ELR (cell line): ENCODE measurements around the gene RUFY4.
A peak's percentile ranks its signal among the peaks of the same experiment; 100 is the strongest.

Experiments
- DNase-seq: peaks from one replicate; pipeline ENCODE4 v3.0.0-alpha.2; 2015; ENCODE audit warnings: low read depth

The RUFY4 gene, protein sequence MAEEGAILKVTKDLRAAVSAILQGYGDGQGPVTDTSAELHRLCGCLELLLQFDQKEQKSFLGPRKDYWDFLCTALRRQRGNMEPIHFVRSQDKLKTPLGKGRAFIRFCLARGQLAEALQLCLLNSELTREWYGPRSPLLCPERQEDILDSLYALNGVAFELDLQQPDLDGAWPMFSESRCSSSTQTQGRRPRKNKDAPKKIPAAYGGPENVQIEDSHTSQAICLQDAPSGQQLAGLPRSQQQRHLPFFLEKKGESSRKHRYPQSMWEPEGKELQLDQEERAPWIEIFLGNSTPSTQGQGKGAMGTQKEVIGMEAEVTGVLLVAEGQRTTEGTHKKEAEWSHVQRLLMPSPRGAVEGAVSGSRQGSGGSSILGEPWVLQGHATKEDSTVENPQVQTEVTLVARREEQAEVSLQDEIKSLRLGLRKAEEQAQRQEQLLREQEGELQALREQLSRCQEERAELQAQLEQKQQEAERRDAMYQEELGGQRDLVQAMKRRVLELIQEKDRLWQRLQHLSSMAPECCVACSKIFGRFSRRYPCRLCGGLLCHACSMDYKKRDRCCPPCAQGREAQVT

DNA sequence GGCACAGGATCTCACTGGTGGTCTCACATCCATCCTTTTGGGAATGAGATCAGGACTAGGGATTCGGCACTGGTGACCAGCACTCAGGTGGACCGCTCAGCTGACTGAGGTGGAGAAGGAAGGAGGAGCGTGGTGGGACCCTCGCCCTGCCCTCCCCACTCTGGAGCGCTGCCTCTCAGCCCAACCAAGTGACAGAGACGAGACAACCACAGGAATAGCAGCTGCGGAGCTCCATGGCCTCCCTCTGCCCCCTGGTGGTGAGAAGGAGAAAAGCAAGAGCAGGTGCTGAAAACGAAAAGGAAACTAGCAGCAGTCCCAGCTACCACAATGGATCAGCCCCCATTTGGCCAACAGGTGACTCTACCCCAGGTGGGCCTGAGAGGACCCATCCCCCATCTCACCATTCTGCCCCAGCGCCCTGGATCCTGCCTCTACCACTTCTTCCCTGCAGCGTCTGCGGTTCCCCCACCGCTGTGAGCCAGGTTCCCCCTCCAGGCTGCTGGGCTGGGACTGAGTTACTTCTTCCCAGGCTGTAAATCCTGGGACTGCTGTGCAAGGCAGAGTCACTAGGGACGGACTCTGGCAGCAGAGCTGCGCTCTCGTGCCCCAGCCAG is at the start of gene RUFY4:
Gene RUFY4, plus strand, starts transcription at position 533 of the 614 bp plus-strand sequence. CDS start 1,353 bp downstream, outside the sequence.
- peak; percentile 75 for DNase-seq

DNA sequence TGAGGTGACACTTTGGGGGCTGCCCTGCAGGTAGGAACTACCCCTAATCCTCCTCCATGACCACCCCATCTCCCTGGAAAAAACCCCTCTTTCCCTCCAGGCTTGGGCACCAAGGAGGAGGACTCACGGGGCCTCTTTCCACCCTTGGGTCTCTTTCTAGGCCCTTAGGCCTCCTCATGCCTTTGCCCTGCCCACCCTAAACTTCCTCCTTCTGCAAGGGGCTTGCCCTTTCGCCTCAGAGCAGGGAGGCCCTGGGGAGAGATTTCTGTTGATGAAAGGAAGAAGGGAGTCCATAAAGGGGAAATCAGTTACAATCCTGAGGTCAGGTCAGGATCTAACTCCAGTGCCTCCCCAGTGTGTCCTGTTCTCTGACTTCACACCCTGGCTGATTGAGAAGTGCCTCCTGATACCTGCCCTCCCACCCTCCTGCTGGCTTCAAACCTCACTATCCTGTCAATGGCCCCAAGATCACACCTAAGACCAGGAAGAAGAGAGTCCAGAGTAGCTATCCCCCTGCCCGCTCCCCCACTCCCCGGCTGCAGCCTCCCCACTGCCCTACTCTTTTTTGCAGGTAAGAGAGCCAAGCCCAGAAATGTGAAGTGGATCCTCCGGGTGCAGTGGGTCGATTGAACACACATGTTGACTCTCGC is 49.5 kb upstream of the RUFY4 start:
- DNase-seq, result no peak

DNA sequence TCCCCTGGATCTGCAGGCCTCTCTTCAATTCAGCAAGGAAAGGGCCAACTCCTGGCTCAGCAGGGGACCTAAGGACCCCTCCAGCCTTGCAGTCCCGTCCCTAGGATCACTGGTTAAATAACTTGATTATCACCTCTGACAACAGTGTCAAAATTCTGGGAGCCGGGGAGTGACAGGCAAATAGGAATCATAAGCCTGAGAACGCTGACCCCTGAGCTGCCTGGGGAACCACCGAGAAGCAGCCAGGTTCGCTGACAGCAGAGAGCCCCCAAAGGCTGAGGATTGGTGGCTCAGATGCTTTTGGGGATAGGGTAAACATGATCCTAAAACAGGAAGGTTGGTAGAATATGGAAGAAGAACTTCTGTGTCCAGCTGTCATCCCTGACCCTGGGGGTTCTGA is 48.8 kb upstream of the RUFY4 start:
- DNase-seq, result no peak

DNA sequence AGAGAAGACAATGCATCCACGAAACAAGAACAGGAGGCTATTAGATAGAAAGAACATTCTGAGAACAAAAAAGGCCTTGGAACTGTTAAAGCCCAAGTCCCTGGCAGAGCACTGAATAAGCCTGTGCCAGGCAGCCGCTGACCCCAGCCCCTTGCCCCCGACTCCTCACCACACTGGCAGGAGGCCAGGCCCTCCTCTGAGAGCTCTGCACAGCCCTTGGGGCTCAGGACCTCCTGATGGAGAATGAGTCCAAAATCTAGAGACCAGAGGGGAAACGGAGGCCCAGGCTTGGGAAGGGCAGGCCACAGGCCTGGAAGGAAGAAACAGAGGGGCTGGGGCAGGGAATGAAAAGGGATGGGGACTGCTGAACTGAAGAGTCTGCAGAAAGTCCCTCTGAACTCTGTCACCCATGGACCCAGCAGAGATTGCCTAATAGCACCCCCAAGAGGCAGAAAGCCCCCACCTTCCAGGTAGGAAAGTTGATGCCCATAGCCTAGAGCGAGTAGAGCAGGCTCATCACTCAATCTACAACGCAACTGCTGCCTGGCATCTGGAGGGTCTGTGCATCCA is 48.0 kb upstream of the RUFY4 start:
- no peak for DNase-seq

DNA sequence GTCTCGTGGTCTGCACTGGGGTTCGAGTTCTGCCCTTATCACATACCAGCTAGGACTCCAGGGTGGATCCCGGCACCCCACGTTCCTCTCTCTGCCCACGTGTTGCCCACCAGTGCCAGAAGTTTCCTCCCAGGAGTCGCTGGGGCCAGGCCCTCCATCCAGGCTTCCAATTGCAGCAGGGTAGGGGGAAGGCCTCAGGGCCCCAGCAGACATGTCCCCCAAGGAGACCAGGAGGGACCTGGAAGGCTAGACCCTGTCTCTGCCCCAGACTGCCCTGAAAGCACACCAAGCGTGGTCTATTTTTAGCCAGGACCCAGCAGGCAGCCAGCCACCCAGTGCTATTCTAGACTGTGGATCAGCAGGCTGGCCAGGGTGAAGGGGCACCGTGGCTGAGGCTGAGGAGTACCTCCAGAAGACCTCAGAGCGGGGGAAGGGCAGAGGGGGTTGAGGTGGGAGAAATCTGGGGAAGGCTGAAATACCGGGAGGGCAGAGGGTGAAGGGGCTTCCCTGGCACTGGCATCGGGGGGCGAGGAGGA is 47.4 kb upstream of the RUFY4 start:
- no peak for DNase-seq

DNA sequence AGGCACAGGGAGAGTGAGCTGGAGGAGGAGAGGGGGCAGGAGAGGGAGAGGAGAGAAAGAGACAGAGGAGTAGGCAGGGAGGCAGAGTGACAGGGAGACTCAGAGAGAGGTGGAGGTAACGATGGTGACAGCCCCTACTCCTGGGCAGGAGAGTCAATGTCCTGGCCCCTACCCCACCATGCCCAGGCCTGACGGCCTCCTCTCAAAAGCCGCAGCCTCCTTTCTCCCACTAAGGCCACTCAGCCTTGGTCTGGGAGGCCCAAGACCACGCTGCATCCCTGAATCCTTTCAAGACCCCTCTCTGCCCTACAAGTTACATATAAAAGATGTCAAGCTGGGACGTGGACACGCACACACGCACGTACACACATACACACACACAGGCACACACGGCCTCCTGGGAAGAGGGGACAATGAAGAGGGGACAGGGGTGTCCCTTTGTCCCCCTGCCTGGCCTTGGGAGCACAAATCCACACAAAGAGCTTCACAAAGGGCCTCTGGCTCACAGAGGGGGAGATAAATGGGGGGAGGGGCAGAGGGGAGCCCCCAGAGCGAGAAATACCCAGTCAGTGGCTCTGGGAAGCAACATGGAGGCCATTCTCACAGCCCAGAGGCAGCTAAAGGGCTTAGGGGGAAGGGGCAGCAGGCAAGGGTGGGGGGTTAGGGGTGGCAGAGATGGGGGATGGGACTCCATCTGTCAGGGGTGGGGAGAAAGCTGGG is 46.8 kb upstream of the RUFY4 start:
- DNase-seq, result no peak

DNA sequence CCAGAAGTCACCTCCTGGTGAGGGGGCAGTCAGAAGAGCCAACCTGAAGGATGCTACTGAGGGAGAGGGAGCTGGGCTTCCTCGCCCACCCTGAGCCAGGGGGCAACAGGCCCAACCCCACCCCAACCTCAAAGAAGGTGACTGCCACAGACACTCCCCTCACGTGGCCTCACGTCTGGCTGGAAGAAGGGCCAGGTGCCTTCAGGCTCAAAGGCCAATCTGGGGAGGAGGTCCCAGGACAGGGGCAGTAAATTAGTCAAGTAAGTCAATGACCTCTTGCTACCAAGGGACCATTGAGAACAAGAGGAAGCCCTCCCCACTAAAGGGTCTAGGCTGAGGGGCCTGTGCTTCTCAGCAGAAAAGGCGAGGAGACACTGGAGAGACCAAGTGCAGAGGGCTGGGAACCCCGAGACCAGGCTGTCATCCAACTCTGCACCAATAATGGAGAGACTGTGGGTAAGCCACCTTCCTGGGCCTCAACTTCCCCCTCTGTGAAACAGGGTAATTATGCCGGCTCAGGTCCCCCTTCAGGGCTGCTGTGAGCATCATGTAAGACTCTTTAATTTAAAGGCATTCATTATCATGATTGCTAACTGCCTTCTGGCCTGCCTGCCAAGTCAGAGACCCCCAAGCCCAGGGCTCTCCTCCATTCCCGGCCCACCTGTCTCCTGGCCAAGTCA is 46.1 kb upstream of the RUFY4 start:
- no peak for DNase-seq

DNA sequence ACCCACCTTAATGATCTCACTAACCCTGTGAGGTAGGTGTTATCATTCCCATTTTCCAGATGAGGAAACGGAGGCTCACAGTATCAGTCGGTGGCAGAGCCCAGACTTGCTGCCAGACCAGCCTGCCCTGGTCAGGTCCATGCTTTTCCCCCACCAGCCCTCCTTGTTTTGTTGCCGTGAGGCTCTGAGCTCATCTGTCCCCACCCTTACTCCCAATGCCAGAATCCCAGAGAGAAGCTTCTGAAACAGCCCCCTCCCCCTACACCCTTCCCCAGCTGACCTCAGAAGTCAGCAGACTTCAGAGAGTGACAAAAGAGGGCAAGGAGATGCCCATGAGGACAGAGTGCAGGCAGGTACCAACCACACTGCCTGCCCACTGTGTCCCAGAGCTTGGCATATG is 45.4 kb upstream of the RUFY4 start:
- DNase-seq, result no peak

DNA sequence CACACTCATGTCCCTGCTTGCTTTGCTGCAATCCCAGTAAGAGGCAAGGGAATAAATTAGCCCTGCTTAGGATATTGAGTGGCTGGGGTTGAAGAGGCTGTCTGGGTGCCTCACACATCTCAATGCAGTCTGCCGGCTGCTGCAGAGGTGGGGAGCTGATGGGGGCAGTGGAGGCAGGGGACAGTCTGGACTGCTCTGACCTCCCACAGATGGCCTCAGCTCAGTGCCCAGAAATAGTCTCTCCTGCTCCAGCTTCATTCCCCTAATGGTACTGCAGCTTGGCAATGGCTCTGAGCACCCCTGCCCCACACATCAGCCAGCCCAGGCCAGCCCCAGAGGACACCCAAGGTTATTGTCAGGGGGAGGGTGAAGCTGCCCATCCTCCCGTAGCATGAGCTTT is 44.7 kb upstream of the RUFY4 start:
- DNase-seq, result no peak

DNA sequence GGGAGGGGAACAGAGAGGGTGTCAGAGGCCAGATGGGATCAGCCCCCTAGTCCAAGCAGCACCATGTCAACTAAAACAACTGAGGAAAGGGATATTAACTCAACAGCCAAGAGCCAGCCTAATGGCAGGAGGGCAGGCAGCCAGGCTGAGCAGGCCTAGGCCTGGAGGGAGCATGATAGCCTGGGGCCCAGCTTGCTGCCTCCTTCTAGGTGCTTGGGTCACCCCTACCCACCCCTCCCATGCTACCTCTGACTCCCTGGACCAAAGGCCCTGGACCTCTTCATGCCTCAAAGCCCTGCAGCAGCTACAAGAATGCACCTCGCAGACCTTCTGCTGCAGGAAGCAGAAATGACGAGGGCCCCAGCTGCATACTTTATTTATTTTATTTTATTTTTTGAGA is 44.2 kb upstream of the RUFY4 start:
- DNase-seq, result no peak

DNA sequence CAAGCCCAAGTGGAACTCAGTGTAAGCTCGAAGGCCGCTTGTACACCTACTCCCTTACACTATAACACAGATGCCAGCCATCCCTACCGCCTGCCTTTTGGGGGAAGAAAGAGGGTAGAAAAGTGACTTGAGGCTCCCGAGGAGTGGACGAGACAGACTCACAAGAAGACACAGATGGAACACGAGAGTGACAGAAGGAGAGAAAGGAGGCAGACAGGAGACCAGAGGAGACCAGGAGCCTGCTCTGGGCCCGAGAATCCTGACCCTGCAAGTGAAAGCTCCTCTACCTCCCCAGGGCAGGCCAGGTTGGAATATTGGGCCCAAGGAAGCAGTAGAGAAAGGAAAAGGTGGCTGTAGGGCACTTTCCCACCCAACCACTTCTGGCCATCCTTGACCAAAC is 42.8 kb upstream of the RUFY4 start:
- DNase-seq, result no peak

DNA sequence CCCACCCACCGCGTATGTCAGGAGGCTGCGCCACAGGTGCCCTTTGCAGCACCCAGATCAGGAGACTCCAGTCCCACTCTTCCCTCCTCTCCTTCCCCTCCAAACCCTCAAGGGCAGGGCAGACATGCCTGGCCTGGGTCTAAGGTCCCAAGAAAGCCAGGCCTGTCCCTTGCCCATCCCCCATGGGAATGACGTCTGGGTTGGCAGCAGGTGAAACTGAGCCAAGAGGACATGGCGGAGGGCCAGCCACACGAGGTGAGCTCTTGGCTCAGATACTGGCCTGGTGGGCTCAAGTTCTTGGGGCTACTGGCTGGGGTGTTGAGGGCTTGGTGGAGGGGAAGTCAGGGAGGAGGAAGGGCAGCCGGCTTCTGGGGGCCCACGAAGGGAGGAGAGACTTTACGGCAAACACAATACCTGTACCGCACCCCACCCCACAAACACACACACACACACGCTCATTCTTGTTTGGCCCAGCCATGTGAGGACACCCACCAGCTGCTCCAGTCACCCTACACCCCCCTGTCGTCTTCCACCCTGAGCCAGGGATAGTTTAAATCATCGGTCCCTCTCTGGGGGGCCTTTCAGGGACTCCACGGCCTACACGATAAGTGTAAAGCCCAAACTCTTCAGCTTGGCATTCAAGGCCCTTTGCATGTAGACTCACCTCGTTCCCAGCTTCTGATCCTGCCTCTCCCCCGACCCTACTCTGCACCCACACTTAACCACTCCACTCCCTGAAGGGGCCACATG is 42.2 kb upstream of the RUFY4 start:
- DNase-seq, result no peak

DNA sequence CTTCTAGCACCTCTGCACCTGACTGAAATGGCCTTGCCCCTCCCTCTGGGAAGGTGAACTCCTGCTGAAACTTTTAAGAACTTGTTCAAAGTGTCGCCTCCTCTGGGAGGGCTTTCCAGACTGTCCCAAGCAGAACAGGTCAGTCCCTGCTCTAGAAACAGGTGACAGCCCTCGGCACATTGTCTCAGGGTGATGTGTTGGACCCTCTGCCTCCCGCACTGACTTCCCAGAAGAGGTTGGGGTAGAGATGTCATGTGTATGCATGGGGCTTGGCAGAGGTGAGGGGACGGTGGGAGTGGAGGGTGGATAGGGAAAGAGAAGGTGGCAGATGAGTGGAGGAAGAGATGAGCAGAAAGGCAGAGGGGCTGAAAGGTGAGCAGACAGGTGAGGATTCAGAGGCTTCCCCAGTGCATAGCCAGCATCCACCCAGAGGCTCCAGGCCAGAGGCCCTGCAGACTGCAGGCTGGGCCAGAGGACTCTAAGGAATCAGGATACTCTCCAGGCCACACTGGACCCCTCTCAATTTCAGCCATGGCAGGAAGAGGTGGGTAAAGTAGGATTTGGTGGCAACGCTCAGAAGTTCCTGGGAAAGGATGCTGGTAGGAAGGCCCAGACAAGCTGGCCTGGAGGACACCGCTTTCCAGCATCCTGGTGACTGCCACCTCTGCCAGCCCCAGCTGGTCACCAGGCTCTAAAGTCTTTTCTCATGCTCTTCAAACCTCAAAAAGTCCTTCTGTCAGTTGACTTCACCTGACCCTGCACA is 41.4 kb upstream of the RUFY4 start:
- DNase-seq, result no peak

DNA sequence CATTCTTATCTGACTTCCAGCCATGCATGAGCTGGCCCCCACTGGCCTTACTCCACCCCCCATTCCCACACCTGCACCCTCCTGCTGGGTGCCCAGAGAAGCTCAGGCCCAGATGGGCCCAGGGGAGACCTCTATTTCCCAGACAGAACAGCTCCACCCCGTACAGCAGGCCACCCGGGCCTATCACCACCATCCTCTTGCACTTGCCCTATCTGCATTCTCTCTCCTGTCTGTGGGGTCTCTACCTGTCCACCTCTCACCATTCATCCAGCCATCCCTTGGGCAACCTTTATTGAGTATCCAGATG is 40.9 kb upstream of the RUFY4 start:
- DNase-seq, result no peak

DNA sequence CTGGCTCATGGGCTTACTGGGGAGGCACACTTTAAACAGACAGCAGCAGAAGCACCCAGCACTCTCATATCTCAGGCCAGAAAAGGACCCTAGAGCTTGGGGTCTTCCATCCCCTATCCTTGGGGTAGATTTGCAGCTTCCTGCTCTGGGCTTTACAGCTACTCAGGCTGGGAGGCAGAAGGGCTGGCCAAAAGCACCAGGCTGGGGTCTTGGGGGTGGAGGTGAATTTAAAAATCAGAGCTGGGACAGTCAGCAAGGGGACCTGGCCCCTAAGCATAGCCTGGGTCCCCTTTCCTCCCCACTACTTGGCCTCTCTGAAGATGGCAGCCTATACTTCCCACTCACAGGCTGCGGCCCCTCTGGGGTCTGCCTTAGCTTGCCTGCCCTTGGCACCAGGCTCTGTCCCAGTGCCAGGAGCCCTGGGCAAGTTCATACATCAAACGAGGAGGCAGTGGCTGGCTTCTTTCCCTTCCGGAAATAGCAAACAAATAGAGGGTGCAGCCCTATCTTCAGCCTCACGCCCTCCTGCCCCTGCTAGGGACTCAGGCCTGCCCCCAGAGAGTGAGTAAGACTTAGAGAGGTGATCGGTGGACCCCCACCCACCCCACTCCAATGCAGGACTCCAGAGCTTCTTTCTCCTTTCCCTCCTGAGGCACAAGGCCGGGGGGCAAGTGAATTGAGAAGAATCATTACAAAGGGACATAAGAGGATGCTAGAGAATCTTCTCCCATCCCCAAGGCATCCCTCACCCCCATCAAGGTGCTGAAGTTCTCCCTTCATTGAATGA is 40.3 kb upstream of the RUFY4 start:
- no peak for DNase-seq

DNA sequence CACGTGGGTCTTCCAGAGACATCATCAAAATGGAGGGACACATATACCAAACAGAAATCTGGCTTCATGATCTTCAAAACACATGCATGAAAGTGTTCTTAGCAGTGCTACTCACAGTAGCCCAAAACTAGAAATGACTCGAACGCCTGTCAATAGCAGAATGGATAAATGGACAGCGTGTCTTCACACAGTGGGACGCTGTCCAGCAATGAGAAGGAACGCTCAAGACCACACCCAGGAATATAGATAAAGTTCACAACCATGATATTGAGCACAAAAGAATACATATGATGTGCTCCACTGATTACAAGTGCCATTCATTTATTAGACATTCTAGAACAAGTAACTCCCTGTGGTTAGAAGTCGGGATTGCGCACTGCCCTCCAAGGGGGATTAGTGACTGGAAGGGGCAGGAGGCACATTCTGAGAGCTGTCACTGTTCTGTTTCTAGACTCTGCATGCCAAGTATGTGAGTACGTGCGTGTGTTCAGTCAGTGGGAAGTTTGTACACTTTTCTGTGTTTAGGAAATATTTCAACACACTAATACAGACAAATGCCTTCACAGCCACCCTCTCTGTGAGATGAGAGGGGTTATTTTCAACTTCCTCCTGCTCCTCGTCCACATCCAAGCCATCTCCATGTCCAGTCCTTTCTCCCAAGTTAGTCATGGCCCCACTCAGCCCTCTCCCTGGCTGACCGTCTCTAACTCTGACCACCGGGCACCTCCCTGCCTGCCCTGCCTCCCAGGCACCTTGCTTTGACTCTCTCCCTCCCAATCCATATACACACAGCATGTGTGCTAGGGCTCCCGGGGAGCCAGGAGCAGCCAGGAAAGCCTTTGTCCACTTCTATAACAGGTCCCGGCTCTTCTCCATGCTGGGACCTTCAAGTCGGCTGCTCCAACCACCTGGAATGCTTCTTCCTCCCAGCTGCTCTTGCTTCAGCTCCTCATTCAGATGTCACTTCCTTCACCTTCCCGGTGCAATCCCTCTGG is 39.4 kb upstream of the RUFY4 start:
- no peak for DNase-seq

DNA sequence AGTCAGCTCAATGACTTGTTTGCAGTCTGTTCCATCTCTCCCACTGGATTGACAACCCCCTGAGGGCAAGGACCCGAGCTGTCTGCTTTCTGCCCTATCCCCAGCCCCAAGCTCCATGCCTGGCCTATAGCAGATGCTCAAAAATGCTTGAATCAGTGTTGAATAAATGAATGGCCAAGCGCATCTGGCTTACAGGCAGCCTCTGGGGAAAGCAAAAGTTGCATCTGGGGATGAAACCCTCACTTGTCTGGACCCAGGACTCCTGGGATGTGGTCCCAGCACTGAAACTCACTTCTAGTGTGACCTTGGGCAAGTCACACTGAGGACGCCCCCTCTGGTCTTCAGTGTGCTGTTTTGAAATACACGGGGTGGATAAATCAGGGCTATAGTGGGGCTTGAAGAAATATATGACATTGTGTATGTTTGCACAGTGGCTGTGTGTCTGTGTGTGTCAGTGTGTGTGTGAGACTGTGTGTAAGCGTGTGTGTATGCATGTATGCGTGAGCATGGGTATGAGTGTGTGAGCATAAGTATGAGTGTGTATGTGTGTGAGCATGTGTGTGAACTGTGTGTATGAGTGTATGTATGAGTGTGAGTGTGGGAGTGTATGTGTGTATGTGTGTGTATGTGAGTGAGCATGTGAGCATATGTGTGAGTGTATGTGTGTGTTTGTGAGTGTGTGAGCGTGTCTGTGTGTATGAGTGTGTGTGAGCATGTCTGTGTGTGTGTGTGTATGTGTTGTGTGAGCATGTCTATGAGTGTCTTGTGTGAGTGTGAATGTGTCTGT is 38.5 kb upstream of the RUFY4 start:
- DNase-seq, result no peak
